ENCODE results near the gene DNHD1. TPM values are rescaled to one million over a fixed set of nuclear protein-coding genes. Genes with fewer than 3 reads are reported as not detected.

DNHD1 gene
- total RNA-seq, 1 donor from 2014 or later, result 17.2 TPM

- H3K4me3 ChIP-seq, result no peak overlapping the region
- TF ChIP-seq POLR2A (IDR thresholded peaks at IDR 0.05) (no peak), POLR2AphosphoS5 (IDR thresholded peaks at IDR 0.05; ENCODE audit: insufficient read depth in 1 of 2, low read depth in 1 of 2) (no peak)
- intact Hi-C loops (cut with DNase I), result no loop called here
- H3K4me1 ChIP-seq, result no peaks in the 10 kb centered on the region
- H3K27ac ChIP-seq, result no peak overlapping the region
- DNase-seq (ENCODE audit: extremely low spot score in 2 of 2), result no peak
- no peaks in the 10 kb centered on the region for H3K27me3 ChIP-seq
- H3K9me3 ChIP-seq, result no peaks in the 10 kb centered on the region
- no peaks in the 10 kb centered on the region for H3K36me3 ChIP-seq
Measured at GRCh38 chr11:6544921-6545850, 48.1 kb downstream of the DNHD1 start.

GRCh38 chr11:6545917-6546605 lies 49.0 kb downstream of the DNHD1 start:
- Histone ChIP-seq H3K27me3 (no peaks in the 10 kb centered on the region), H3K9me3 (no peaks in the 10 kb centered on the region), H3K4me3 (no peak overlapping the region), H3K4me1 (no peaks in the 10 kb centered on the region), H3K27ac (no peak overlapping the region), H3K36me3 (no peaks in the 10 kb centered on the region)
- intact Hi-C loops (cut with DNase I), result no loop called here
- no peak for DNase-seq (ENCODE audit: extremely low spot score in 2 of 2)
- TF ChIP-seq CTCF (IDR thresholded peaks at IDR 0.05) (no peak), POLR2AphosphoS5 (IDR thresholded peaks at IDR 0.05; ENCODE audit: insufficient read depth in 1 of 2, low read depth in 1 of 2) (no peak), POLR2A (IDR thresholded peaks at IDR 0.05) (no peak)

- no peaks in the 10 kb centered on the region for H3K9me3 ChIP-seq
- H3K27me3 ChIP-seq, result no peaks in the 10 kb centered on the region
- H3K36me3 ChIP-seq, result no peaks in the 10 kb centered on the region
- no peaks in the 10 kb centered on the region for H3K4me1 ChIP-seq
- intact Hi-C loops (cut with DNase I), result no loop called here
- H3K27ac ChIP-seq, result no peak overlapping the region
- no peak for DNase-seq (ENCODE audit: extremely low spot score in 2 of 2)
- TF ChIP-seq CTCF (IDR thresholded peaks at IDR 0.05) (no peak), POLR2AphosphoS5 (IDR thresholded peaks at IDR 0.05; ENCODE audit: insufficient read depth in 1 of 2, low read depth in 1 of 2) (no peak), POLR2A (IDR thresholded peaks at IDR 0.05) (no peak)
- H3K4me3 ChIP-seq, result no peak overlapping the region
Measured at GRCh38 chr11:6546735-6547134, 49.7 kb downstream of the DNHD1 start.

- TF ChIP-seq CTCF (IDR thresholded peaks at IDR 0.05), result no peak
- TF ChIP-seq POLR2A (IDR thresholded peaks at IDR 0.05), result no peak
- TF ChIP-seq POLR2AphosphoS5 (IDR thresholded peaks at IDR 0.05; ENCODE audit: insufficient read depth in 1 of 2, low read depth in 1 of 2), result no peak
- Histone ChIP-seq H3K4me1 (no peaks in the 10 kb centered on the region), H3K36me3 (no peaks in the 10 kb centered on the region), H3K27ac (no peak overlapping the region), H3K27me3 (no peaks in the 10 kb centered on the region), H3K9me3 (no peaks in the 10 kb centered on the region), H3K4me3 (no peak overlapping the region)
- intact Hi-C loops (cut with DNase I), result no loop called here
- no peak for DNase-seq (ENCODE audit: extremely low spot score in 2 of 2)
Measured at GRCh38 chr11:6547177-6547576, 50.1 kb downstream of the DNHD1 start.

- no peak for DNase-seq (ENCODE audit: extremely low spot score in 2 of 2)
- Histone ChIP-seq H3K4me3 (no peak overlapping the region), H3K27me3 (no peaks in the 10 kb centered on the region), H3K27ac (no peak overlapping the region), H3K4me1 (no peaks in the 10 kb centered on the region), H3K9me3 (no peaks in the 10 kb centered on the region), H3K36me3 (no peaks in the 10 kb centered on the region)
- TF ChIP-seq POLR2AphosphoS5 (IDR thresholded peaks at IDR 0.05; ENCODE audit: insufficient read depth in 1 of 2, low read depth in 1 of 2), result no peak
- no peak for TF ChIP-seq CTCF (IDR thresholded peaks at IDR 0.05)
- no peak for TF ChIP-seq POLR2A (IDR thresholded peaks at IDR 0.05)
- intact Hi-C loops (cut with DNase I), result no loop called here
Measured at GRCh38 chr11:6548121-6548520, 51.0 kb downstream of the DNHD1 start.

Data from vagina (tissue), 2 donors.